ENCODE results near the gene GPR141. TPM values are rescaled to one million over a fixed set of nuclear protein-coding genes. Genes with fewer than 3 reads are reported as not detected.

The GPR141 gene
- polyA plus RNA-seq, 1 of the 3 experiments (the other 2 are of a cell fraction): not detected

DNA sequence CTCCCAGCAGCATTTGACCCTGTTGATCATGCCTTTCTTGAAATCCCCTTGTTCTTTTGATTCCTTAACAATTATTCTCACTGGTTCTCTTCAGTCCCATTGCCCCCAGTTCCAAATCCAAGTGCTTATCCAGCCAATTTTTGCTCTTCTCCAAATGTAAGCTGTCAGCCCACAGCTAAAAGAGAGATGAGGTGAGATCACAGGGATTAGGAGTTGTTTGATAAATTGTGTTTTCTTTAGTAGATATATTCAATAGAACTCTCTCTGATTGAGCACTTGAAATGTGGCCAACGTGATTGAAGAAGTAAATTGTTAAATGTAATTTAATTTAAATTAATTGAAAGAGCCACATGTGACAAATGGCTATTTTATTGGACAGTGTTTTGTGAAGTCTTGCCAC is 88.2 kb downstream of the GPR141 start:
- Histone ChIP-seq H2AFZ (ENCODE audit: low read depth) (no peak overlapping the region), H3K27ac (ENCODE audit: low read depth in 2 of 2, low read length in 1 of 2) (no peak overlapping the region), H3K4me1 (ENCODE audit: control insufficient read depth in 1 of 2, insufficient read depth in 2 of 2, low read depth in 1 of 2, low read length in 1 of 2) (no peaks in the 10 kb centered on the region), H3K36me3 (replicated peaks in 1 of 2; ENCODE audit: control insufficient read depth in 1 of 2, insufficient read depth in 2 of 2, low read length in 1 of 2) (no peaks in the 10 kb centered on the region), H3F3A (replicated peaks; ENCODE audit: insufficient read depth) (no peaks in the 10 kb centered on the region), H3K9me3 (0 out of 2 replicates have a peak, but pooled peaks cover 4% of the 10 kb centered on the region), H3K4me3 (ENCODE audit: low read depth in 2 of 2, low read length in 1 of 2) (no peak overlapping the region), H3K9ac (no peak overlapping the region), H4K20me1 (ENCODE audit: insufficient read depth) (no peaks in the 10 kb centered on the region), H3K9me2 (no peaks in the 10 kb centered on the region), H3K27me3 (ENCODE audit: insufficient read depth) (no peaks in the 10 kb centered on the region), H3K4me2 (no peak overlapping the region), H3K79me2 (ENCODE audit: insufficient read depth) (no peaks in the 10 kb centered on the region)
- 6% methylated on average over 1 of the region's 1 CpG for WGBS (ENCODE audit: low lambda C conversion rate)
- CTCF ChIA-PET: no interaction called here
- no peak for TF ChIP-seq RFX5 (IDR thresholded peaks at IDR 0.05; ENCODE audit: low read length)
- TF ChIP-seq, protein P1, sequence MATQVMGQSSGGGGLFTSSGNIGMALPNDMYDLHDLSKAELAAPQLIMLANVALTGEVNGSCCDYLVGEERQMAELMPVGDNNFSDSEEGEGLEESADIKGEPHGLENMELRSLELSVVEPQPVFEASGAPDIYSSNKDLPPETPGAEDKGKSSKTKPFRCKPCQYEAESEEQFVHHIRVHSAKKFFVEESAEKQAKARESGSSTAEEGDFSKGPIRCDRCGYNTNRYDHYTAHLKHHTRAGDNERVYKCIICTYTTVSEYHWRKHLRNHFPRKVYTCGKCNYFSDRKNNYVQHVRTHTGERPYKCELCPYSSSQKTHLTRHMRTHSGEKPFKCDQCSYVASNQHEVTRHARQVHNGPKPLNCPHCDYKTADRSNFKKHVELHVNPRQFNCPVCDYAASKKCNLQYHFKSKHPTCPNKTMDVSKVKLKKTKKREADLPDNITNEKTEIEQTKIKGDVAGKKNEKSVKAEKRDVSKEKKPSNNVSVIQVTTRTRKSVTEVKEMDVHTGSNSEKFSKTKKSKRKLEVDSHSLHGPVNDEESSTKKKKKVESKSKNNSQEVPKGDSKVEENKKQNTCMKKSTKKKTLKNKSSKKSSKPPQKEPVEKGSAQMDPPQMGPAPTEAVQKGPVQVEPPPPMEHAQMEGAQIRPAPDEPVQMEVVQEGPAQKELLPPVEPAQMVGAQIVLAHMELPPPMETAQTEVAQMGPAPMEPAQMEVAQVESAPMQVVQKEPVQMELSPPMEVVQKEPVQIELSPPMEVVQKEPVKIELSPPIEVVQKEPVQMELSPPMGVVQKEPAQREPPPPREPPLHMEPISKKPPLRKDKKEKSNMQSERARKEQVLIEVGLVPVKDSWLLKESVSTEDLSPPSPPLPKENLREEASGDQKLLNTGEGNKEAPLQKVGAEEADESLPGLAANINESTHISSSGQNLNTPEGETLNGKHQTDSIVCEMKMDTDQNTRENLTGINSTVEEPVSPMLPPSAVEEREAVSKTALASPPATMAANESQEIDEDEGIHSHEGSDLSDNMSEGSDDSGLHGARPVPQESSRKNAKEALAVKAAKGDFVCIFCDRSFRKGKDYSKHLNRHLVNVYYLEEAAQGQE (IDR thresholded peaks at IDR 0.05; ENCODE audit: low read depth, low read length): no peak
- TF ChIP-seq RCOR1 (IDR thresholded peaks at IDR 0.05; ENCODE audit: low read length): no peak
- TF ChIP-seq ELF1 (IDR thresholded peaks at IDR 0.05): no peak
- TF ChIP-seq CHD2 (IDR thresholded peaks at IDR 0.05; ENCODE audit: low read length, partially characterized antibody): no peak
- TF ChIP-seq, protein P2, sequence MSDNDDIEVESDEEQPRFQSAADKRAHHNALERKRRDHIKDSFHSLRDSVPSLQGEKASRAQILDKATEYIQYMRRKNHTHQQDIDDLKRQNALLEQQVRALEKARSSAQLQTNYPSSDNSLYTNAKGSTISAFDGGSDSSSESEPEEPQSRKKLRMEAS (IDR thresholded peaks at IDR 0.05; ENCODE audit: low read depth): no peak
- POLR2A ChIA-PET: no interaction called here
- no peak for DNase-seq

DNA sequence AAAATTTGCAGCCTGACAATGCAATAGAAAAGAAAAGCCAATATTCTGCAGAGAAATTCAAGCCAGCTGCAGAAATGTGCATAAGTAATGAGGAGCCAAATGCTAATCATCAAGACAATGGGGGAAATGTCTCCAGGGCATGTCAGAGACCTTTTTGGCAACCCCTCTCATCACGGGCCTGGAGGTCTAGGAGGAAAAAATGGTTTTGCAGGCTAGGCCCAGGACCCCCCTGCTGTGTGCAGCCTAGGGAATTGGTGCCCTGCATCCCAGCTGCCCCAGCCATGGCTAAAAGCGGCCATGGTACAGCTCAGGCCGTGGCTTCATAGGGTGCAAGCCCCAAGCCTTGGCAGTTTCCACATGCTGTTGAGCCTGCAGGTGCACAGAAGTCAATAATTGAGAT is 92.4 kb downstream of the GPR141 start:
- no peaks in the 10 kb centered on the region for H4K20me1 ChIP-seq (ENCODE audit: insufficient read depth)
- no peak overlapping the region for H3K4me2 ChIP-seq
- no peaks in the 10 kb centered on the region for H3K36me3 ChIP-seq (replicated peaks in 1 of 2; ENCODE audit: control insufficient read depth in 1 of 2, insufficient read depth in 2 of 2, low read length in 1 of 2)
- CTCF ChIA-PET: no interaction called here
- no peak overlapping the region for H3K9ac ChIP-seq
- H3F3A ChIP-seq (replicated peaks; ENCODE audit: insufficient read depth): no peaks in the 10 kb centered on the region
- H3K79me2 ChIP-seq (ENCODE audit: insufficient read depth): no peaks in the 10 kb centered on the region
- no peaks in the 10 kb centered on the region for H3K9me2 ChIP-seq
- H3K27ac ChIP-seq (ENCODE audit: low read depth in 2 of 2, low read length in 1 of 2): no peak overlapping the region
- DNase-seq: no peak
- H3K4me3 ChIP-seq (ENCODE audit: low read depth in 2 of 2, low read length in 1 of 2): no peak overlapping the region
- no peaks in the 10 kb centered on the region for H3K27me3 ChIP-seq (ENCODE audit: insufficient read depth)
- H3K4me1 ChIP-seq (ENCODE audit: control insufficient read depth in 1 of 2, insufficient read depth in 2 of 2, low read depth in 1 of 2, low read length in 1 of 2): no peaks in the 10 kb centered on the region
- H3K9me3 ChIP-seq: peaks cover 4% of the 10 kb centered on the region; the same call in 1 of the 2 replicates
- no peak overlapping the region for H2AFZ ChIP-seq (ENCODE audit: low read depth)
- 0% methylated on average over 3 of the region's 3 CpGs for WGBS (ENCODE audit: low lambda C conversion rate)
- POLR2A ChIA-PET: no interaction called here
- TF ChIP-seq MEF2A (IDR thresholded peaks at IDR 0.05; ENCODE audit: borderline replicate concordance, low read depth): no peak
- TF ChIP-seq ELF1 (IDR thresholded peaks at IDR 0.05): no peak
- TF ChIP-seq, protein P2 (IDR thresholded peaks at IDR 0.05; ENCODE audit: low read depth): no peak
- no peak for TF ChIP-seq RFX5 (IDR thresholded peaks at IDR 0.05; ENCODE audit: low read length)
- TF ChIP-seq TEAD4 (IDR thresholded peaks at IDR 0.05; ENCODE audit: borderline replicate concordance, insufficient read depth): no peak
- no peak for TF ChIP-seq FOSL2 (IDR thresholded peaks at IDR 0.05; ENCODE audit: borderline replicate concordance, low read depth)
- TF ChIP-seq, protein P3, sequence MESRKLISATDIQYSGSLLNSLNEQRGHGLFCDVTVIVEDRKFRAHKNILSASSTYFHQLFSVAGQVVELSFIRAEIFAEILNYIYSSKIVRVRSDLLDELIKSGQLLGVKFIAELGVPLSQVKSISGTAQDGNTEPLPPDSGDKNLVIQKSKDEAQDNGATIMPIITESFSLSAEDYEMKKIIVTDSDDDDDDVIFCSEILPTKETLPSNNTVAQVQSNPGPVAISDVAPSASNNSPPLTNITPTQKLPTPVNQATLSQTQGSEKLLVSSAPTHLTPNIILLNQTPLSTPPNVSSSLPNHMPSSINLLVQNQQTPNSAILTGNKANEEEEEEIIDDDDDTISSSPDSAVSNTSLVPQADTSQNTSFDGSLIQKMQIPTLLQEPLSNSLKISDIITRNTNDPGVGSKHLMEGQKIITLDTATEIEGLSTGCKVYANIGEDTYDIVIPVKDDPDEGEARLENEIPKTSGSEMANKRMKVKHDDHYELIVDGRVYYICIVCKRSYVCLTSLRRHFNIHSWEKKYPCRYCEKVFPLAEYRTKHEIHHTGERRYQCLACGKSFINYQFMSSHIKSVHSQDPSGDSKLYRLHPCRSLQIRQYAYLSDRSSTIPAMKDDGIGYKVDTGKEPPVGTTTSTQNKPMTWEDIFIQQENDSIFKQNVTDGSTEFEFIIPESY (IDR thresholded peaks at IDR 0.05; ENCODE audit: borderline replicate concordance, low read depth): no peak
- TF ChIP-seq MXI1 (IDR thresholded peaks at IDR 0.05; ENCODE audit: low read depth, low read length): no peak
- TF ChIP-seq, protein P4, sequence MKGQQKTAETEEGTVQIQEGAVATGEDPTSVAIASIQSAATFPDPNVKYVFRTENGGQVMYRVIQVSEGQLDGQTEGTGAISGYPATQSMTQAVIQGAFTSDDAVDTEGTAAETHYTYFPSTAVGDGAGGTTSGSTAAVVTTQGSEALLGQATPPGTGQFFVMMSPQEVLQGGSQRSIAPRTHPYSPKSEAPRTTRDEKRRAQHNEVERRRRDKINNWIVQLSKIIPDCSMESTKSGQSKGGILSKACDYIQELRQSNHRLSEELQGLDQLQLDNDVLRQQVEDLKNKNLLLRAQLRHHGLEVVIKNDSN (IDR thresholded peaks at IDR 0.05; ENCODE audit: borderline replicate concordance, low read depth): no peak
- TF ChIP-seq JUND (IDR thresholded peaks at IDR 0.05): no peak
- no peak for TF ChIP-seq CHD2 (IDR thresholded peaks at IDR 0.05; ENCODE audit: low read length, partially characterized antibody)
- TF ChIP-seq POLR2AphosphoS5 (IDR thresholded peaks at IDR 0.05; ENCODE audit: low read depth, low read length): no peak
- TF ChIP-seq SMC3 (IDR thresholded peaks at IDR 0.05; ENCODE audit: low read depth, low read length): no peak
- no peak for TF ChIP-seq EZH2phosphoT487 (IDR thresholded peaks at IDR 0.05; ENCODE audit: borderline replicate concordance, low read depth)
- TF ChIP-seq GATA2 (CRISPR knock-in tag; IDR thresholded peaks at IDR 0.05): no peak
- no peak for TF ChIP-seq RXRA (IDR thresholded peaks at IDR 0.05; ENCODE audit: borderline replicate concordance, low read depth)
